Endodermal cell (in vitro differentiated cells): ENCODE data around the gene SUPT3H. TPM values are rescaled to one million over a fixed set of nuclear protein-coding genes. Genes with fewer than 3 reads are reported as not detected.

Source experiments
- DNase-seq: peaks from one replicate; pipeline ENCODE4 v3.0.0-alpha.2; 2017
- H3K27ac ChIP-seq: 2 replicates; pipeline ENCODE4 v1.5.1; 2013; ENCODE audit warnings: mild to moderate bottlenecking, low read depth, low read length, moderate library complexity
- H3K27me3 ChIP-seq: 2 replicates; pipeline ENCODE4 v1.6.1; 2013; ENCODE audit warnings: mild to moderate bottlenecking, low read length, moderate library complexity; ENCODE audit not compliant: insufficient read depth, control insufficient read depth, poor library complexity, severe bottlenecking
- H3K36me3 ChIP-seq: 2 replicates; pipeline ENCODE4 v1.7.0; 2013; ENCODE audit warnings: mild to moderate bottlenecking, low read length, moderate library complexity; ENCODE audit not compliant: control insufficient read depth, insufficient read depth
- H3K4me1 ChIP-seq: one replicate; pipeline ENCODE4 v1.7.0; 2013; ENCODE audit warnings: low read length; ENCODE audit not compliant: control insufficient read depth, insufficient read depth
- H3K4me3 ChIP-seq: 2 replicates; pipeline ENCODE4 v1.5.1; 2013; ENCODE audit warnings: mild to moderate bottlenecking, low read length, moderate library complexity
- H3K9ac ChIP-seq: 2 replicates; pipeline ENCODE4 v1.6.1; 2013; ENCODE audit warnings: mild to moderate bottlenecking, low read length, moderate library complexity; ENCODE audit not compliant: poor library complexity, severe bottlenecking; ENCODE audit errors: extremely low read depth
- H3K9me3 ChIP-seq: 2 replicates; pipeline ENCODE4 v1.6.1; 2013; ENCODE audit warnings: mild to moderate bottlenecking, low read length, moderate library complexity; ENCODE audit not compliant: control insufficient read depth
- H3K27ac Mint-ChIP-seq: 2 replicates; pipeline ENCODE4 v1.8.0; 2020; ENCODE audit warnings: mixed read lengths
- H3K27me3 Mint-ChIP-seq: 2 replicates; pipeline ENCODE4 v1.8.0; 2021; ENCODE audit warnings: mild to moderate bottlenecking, mixed read lengths; ENCODE audit not compliant: insufficient read depth
- H3K36me3 Mint-ChIP-seq: 2 replicates; pipeline ENCODE4 v1.8.0; 2020; ENCODE audit warnings: low read depth, mixed read lengths
- H3K4me1 Mint-ChIP-seq: 2 replicates; pipeline ENCODE4 v1.8.0; 2020; ENCODE audit warnings: mixed read lengths
- H3K4me3 Mint-ChIP-seq: 2 replicates; pipeline ENCODE4 v1.8.0; 2020; ENCODE audit warnings: mild to moderate bottlenecking, moderate library complexity, mixed read lengths
- H3K9me3 Mint-ChIP-seq: 2 replicates; pipeline ENCODE4 v1.8.0; 2020; ENCODE audit warnings: mild to moderate bottlenecking, mixed read lengths
- CTCF ChIP-seq: fragments of 200-600 bp; sonication (generic); conservative IDR thresholded peaks from 2 replicates; pipeline ENCODE4 v1.5.0; 2021; ENCODE audit warnings: antibody characterized with exemption, mild to moderate bottlenecking
- WGBS, 2 experiments: methylation state at CpG; one replicate each; pipeline versions ENCODE4 v1.1.5 to v1.1.7; 2013; ENCODE audit warnings: missing lambda C conversion rate in 2 of 2, mixed read lengths in 1 of 2; ENCODE audit not compliant: insufficient coverage in 1 of 2, insufficient read length in 1 of 2; 5-methylcytosine and 5-hydroxymethylcytosine counted together
- total RNA-seq, 2 donors: library from RNA; stranded (reverse); fragmentation: NEBNext Ultra II Directional in 1 of 2; extraction: Animal tissue kit (Norgen Biotek cat#: 25700) in 1 of 2; gene quantifications; 2 replicates in 1 of 2; 3 replicates in 1 of 2; pipeline ENCODE4 v1.2.1, GENCODE V29; 2021

The SUPT3H gene
- total RNA-seq, 2 donors from 2014 or later: 32.4 to 34.7 TPM

DNA sequence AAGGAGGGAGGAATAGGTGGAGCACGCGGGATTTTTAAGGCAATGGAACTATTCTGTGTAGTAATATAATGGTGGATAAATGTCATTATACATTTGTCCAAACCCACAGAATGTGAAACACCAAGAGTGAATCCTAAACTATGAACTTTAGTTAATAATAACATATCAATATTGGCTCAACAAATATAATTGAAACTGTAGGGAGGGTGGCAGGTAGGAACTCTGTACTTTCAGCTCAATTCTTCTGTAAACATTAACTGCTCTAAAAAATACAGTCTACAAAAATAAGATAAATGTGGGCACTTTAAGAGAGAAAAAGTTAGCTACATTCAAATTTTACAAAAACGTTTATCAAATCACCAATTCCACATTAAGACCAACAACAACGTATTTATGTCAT is 186.3 kb downstream of the SUPT3H start:
- H3K4me1 Mint-ChIP-seq: no peaks in the 10 kb centered on the region
- no peak overlapping the region for H3K27ac Mint-ChIP-seq
- WGBS, 2 experiments: 94 to 96% methylated on average over 2 to 4 of the region's 4 CpGs
- no peaks in the 10 kb centered on the region for H3K9me3 Mint-ChIP-seq
- no peaks in the 10 kb centered on the region for H3K36me3 ChIP-seq
- no peak overlapping the region for H3K4me3 Mint-ChIP-seq
- H3K9ac ChIP-seq: no peak overlapping the region
- H3K36me3 Mint-ChIP-seq: no peaks in the 10 kb centered on the region
- H3K4me3 ChIP-seq: no peak overlapping the region
- no peaks in the 10 kb centered on the region for H3K4me1 ChIP-seq
- H3K27ac ChIP-seq: no peak overlapping the region
- H3K27me3 Mint-ChIP-seq: no peaks in the 10 kb centered on the region
- TF ChIP-seq CTCF: no peak
- H3K27me3 ChIP-seq: no peaks in the 10 kb centered on the region
- no peaks in the 10 kb centered on the region for H3K9me3 ChIP-seq
- no peak for DNase-seq

GRCh38 chr6:45187836-45188235 is 189.9 kb downstream of the SUPT3H start:
- Histone ChIP-seq H3K4me1 (no peaks in the 10 kb centered on the region), H3K36me3 (no peaks in the 10 kb centered on the region), H3K9me3 (no peaks in the 10 kb centered on the region), H3K27ac (no peak overlapping the region), H3K9ac (no peak overlapping the region), H3K27me3 (no peaks in the 10 kb centered on the region), H3K4me3 (no peak overlapping the region)
- H3K27me3 Mint-ChIP-seq: no peaks in the 10 kb centered on the region
- H3K27ac Mint-ChIP-seq: no peak overlapping the region
- H3K4me3 Mint-ChIP-seq: no peak overlapping the region
- no peak for DNase-seq
- TF ChIP-seq CTCF: no peak
- 94 to 100% methylated on average over 1 to 2 of the region's 2 CpGs for WGBS, 2 experiments
- H3K36me3 Mint-ChIP-seq: no peaks in the 10 kb centered on the region
- no peaks in the 10 kb centered on the region for H3K9me3 Mint-ChIP-seq
- peaks cover 19% of the 10 kb centered on the region for H3K4me1 Mint-ChIP-seq

- WGBS, 2 experiments: 72 to 100% methylated on average over 1 to 2 of the region's 2 CpGs
- H3K4me1 Mint-ChIP-seq: peaks cover 19% of the 10 kb centered on the region
- H3K36me3 ChIP-seq: no peaks in the 10 kb centered on the region
- H3K27ac ChIP-seq: no peak overlapping the region
- no peaks in the 10 kb centered on the region for H3K9me3 ChIP-seq
- no peak overlapping the region for H3K4me3 Mint-ChIP-seq
- DNase-seq: no peak
- H3K27me3 Mint-ChIP-seq: no peaks in the 10 kb centered on the region
- peaks cover 7% of the 10 kb centered on the region for H3K9me3 Mint-ChIP-seq
- no peaks in the 10 kb centered on the region for H3K27me3 ChIP-seq
- no peaks in the 10 kb centered on the region for H3K4me1 ChIP-seq
- H3K9ac ChIP-seq: no peak overlapping the region
- no peak overlapping the region for H3K27ac Mint-ChIP-seq
- H3K36me3 Mint-ChIP-seq: peaks cover 2% of the 10 kb centered on the region
- TF ChIP-seq CTCF: no peak
- no peak overlapping the region for H3K4me3 ChIP-seq
These were observed 192.1 kb downstream of the SUPT3H start for GRCh38 chr6:45185403-45186251.
